Adrenal gland (tissue), 12 donors: ENCODE results near the gene UACA. TPM values are rescaled to one million over a fixed set of nuclear protein-coding genes. Genes with fewer than 3 reads are reported as not detected.

ENCODE experiments used
- DNase-seq, 7 donors: peaks; one replicate each; pipeline ENCODE4 v3.0.0-alpha.2; 2019 to 2020
- H3K27ac ChIP-seq, 5 donors: fragments of 200-600 bp; sonication (generic) in 4 of 5; 1 replicate in 3 of 5; 2 replicates in 2 of 5; pipeline versions ENCODE4 v1.5.1 to v1.8.0; 2016 to 2020; ENCODE audit warnings: mild to moderate bottlenecking in 1 of 5
- H3K27me3 ChIP-seq: fragments of 200-600 bp; 2 replicates; pipeline ENCODE4 v1.8.0; 2021
- H3K36me3 ChIP-seq, 2 donors: fragments of 200-600 bp; replicated peaks in 1 of 2; 1 replicate in 1 of 2; 2 replicates in 1 of 2; pipeline versions ENCODE4 v1.5.1 to v1.8.0; 2018 to 2022
- H3K4me1 ChIP-seq, 2 donors: fragments of 200-600 bp; replicated peaks in 1 of 2; 1 replicate in 1 of 2; 2 replicates in 1 of 2; pipeline versions ENCODE4 v1.5.1 to v1.8.0; 2018 to 2021
- H3K4me3 ChIP-seq, 4 donors: fragments of 200-600 bp; sonication (generic) in 3 of 4; one replicate each; pipeline ENCODE4 v1.5.1; 2016 to 2018
- H3K9me3 ChIP-seq, 3 donors: fragments of 200-600 bp; sonication (generic) in 1 of 3; replicated peaks in 1 of 3; 1 replicate in 2 of 3; 2 replicates in 1 of 3; pipeline versions ENCODE4 v1.5.1 to v1.8.0; 2016 to 2021
- POLR2A ChIP-seq, 2 donors: fragments of 450-650 bp; IDR thresholded peaks; one replicate each; pipeline ENCODE4 v1.6.1; 2017; ENCODE audit warnings: antibody characterized with exemption in 2 of 2, mild to moderate bottlenecking in 2 of 2, moderate library complexity in 1 of 2
- WGBS, 4 donors: extraction: QIAGEN DNeasy Blood & Tissue Kit in 2 of 4; methylation state at CpG; one replicate each; pipeline versions ENCODE4 v1.1.5 to v1.1.7; 2013 to 2017; 5-methylcytosine and 5-hydroxymethylcytosine counted together
- intact Hi-C, 2 donors: fragments of 100-400 bp; cut with DNase I; formaldehyde crosslinking; loops; one replicate each; pipeline versions ENCODE4 v1.14.1 to v1.15.0; 2022 to 2023
- polyA plus RNA-seq, 3 donors: library from polyadenylated mRNA; stranded (reverse); fragments of 200-250 nt in 2 of 3; fragments of 350-450 nt in 1 of 3; fragmentation: Illumina TruSeq in 1 of 3; extraction: RNeasy Lipid Tissue Mini Kit (QIAGEN cat#74804) in 1 of 3; gene quantifications; one replicate each; pipeline ENCODE4 v1.2.3, GENCODE V29; 2013 to 2014
- total RNA-seq, 9 donors: library from RNA; depleted of rRNA in 4 of 9; stranded (reverse); fragments of >200 nt in 4 of 9; fragments of 120-200 nt in 1 of 9; fragmentation: NEBNext Ultra II Directional in 1 of 9; extraction: Animal tissue kit (Norgen Biotek cat#: 25700) in 1 of 9; gene quantifications; one replicate each; pipeline versions ENCODE4 v1.1.0 to v1.2.4, GENCODE V29; 2013 to 2023
- TF ChIP-seq, protein P1 (sequence below), 6 experiments: fragments of 450-650 bp in 4 of 6; fragments of 200-600 bp in 2 of 6; sonication (generic) in 1 of 6; IDR thresholded peaks; 1 replicate in 5 of 6; 2 replicates in 1 of 6; pipeline versions ENCODE4 v1.5.1 to v1.8.0; 2016 to 2021; ENCODE audit warnings: antibody characterized with exemption in 6 of 6, mild to moderate bottlenecking in 2 of 6, moderate library complexity in 1 of 6
- donor health status: healthy with polysubstance abuse.
- donor health status: Bipolar disorder and iron deficiency.
- donor health status: DM: yes; HTN: yes; CAD: no.
- donor health status: DM: no; HTN: no; CAD: no.
- donor health status: DM: no; HTN: no; CAD: no.
- donor health status: DM: yes; HTN: yes; CAD: no.

The UACA gene
- total and polyA plus RNA-seq, 12 donors = 16.7 to 186 (median 39.1) TPM

DNA sequence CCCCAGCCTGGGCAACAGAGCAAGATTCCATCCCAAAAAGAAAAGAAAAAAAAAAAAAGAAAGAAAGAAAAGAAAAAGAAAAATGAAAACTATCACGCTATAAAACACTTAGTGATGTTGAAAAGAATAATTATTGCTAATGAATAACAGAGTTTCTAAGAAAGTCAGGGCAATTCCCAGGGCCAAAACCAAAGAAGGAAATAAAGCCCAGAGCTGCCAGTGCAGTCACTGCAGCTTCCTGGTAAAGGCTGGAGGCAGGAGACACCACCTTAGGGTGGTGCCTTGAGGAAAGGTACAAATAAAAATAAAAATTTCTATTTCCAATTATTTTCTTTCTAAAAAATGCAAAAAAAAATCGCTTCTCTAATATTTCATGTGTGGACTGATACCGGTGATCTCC lies 19.7 kb upstream of the UACA start:
- no peak overlapping the region for H3K27ac ChIP-seq
- intact Hi-C loops = no loop called here
- no peaks in the 10 kb centered on the region for H3K36me3 ChIP-seq
- WGBS, 4 donors = 79 to 87% (median 82%) methylated on average over 3 of the region's 3 CpGs
- no peaks in the 10 kb centered on the region for H3K4me1 ChIP-seq
- no peaks in the 10 kb centered on the region for H3K9me3 ChIP-seq
- DNase-seq = no peak
- H3K27me3 ChIP-seq = no peaks in the 10 kb centered on the region
- H3K4me3 ChIP-seq = no peak overlapping the region
- TF ChIP-seq POLR2A (IDR thresholded peaks at IDR 0.05) = no peak
- TF ChIP-seq, protein P1, sequence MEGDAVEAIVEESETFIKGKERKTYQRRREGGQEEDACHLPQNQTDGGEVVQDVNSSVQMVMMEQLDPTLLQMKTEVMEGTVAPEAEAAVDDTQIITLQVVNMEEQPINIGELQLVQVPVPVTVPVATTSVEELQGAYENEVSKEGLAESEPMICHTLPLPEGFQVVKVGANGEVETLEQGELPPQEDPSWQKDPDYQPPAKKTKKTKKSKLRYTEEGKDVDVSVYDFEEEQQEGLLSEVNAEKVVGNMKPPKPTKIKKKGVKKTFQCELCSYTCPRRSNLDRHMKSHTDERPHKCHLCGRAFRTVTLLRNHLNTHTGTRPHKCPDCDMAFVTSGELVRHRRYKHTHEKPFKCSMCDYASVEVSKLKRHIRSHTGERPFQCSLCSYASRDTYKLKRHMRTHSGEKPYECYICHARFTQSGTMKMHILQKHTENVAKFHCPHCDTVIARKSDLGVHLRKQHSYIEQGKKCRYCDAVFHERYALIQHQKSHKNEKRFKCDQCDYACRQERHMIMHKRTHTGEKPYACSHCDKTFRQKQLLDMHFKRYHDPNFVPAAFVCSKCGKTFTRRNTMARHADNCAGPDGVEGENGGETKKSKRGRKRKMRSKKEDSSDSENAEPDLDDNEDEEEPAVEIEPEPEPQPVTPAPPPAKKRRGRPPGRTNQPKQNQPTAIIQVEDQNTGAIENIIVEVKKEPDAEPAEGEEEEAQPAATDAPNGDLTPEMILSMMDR (IDR thresholded peaks at IDR 0.05) = no peak

- H3K27me3 ChIP-seq = no peaks in the 10 kb centered on the region
- intact Hi-C loops = no loop called here
- no peak overlapping the region for H3K4me3 ChIP-seq
- no peak overlapping the region for H3K27ac ChIP-seq
- H3K9me3 ChIP-seq = no peaks in the 10 kb centered on the region
- 92 to 97% (median 95%) methylated on average over 5 of the region's 5 CpGs for WGBS, 4 donors
- no peak for DNase-seq
- H3K4me1 ChIP-seq = no peaks in the 10 kb centered on the region
- no peak for TF ChIP-seq POLR2A (IDR thresholded peaks at IDR 0.05)
- TF ChIP-seq, protein P1 (IDR thresholded peaks at IDR 0.05) = no peak
- no peaks in the 10 kb centered on the region for H3K36me3 ChIP-seq
Observed at GRCh38 chr15:70781236-70781635, 17.9 kb upstream of the UACA start.

GRCh38 chr15:70778258-70779076 lies 15.1 kb upstream of the UACA start:
- no peak for DNase-seq
- Histone ChIP-seq H3K36me3 (no peaks in the 10 kb centered on the region), H3K4me1 (no peaks in the 10 kb centered on the region), H3K27ac (no peak overlapping the region), H3K9me3 (no peaks in the 10 kb centered on the region), H3K4me3 (no peak overlapping the region), H3K27me3 (no peaks in the 10 kb centered on the region)
- WGBS, 4 donors = 63 to 76% (median 72%) methylated on average over 3 of the region's 3 CpGs
- intact Hi-C loops = no loop called here
- TF ChIP-seq, protein P1 (IDR thresholded peaks at IDR 0.05) = no peak
- TF ChIP-seq POLR2A (IDR thresholded peaks at IDR 0.05) = no peak

- intact Hi-C loops = no loop called here
- TF ChIP-seq POLR2A (IDR thresholded peaks at IDR 0.05) = no peak
- TF ChIP-seq, protein P1 (IDR thresholded peaks at IDR 0.05) = no peak
- no peaks in the 10 kb centered on the region for H3K9me3 ChIP-seq
- no peak for DNase-seq
- no peak overlapping the region for H3K4me3 ChIP-seq
- no peaks in the 10 kb centered on the region for H3K36me3 ChIP-seq
- 70 to 73% (median 71%) methylated on average over 7 of the region's 7 CpGs for WGBS, 4 donors
- H3K27me3 ChIP-seq = no peaks in the 10 kb centered on the region
- no peak overlapping the region for H3K27ac ChIP-seq
- no peaks in the 10 kb centered on the region for H3K4me1 ChIP-seq
Observed at GRCh38 chr15:70777170-70777926, 14.0 kb upstream of the UACA start.
